Upper lobe of left lung (tissue), 4 donors: Measurements from ENCODE around the gene SFT2D3.

ENCODE experiments used
- POLR2A ChIP-seq, 4 donors: fragments of 450-650 bp; IDR thresholded peaks; one replicate each; pipeline ENCODE4 v1.5.1; 2016 to 2017; ENCODE audit warnings: antibody characterized with exemption in 4 of 4, mild to moderate bottlenecking in 2 of 4
- TF ChIP-seq, protein P1 (sequence below), 6 experiments: fragments of 450-650 bp in 4 of 6; fragments of 200-600 bp in 2 of 6; sonication (generic) in 2 of 6; IDR thresholded peaks; one replicate each; pipeline ENCODE4 v1.5.1; 2016 to 2019; ENCODE audit warnings: antibody characterized with exemption in 6 of 6

- TF ChIP-seq, protein P1, sequence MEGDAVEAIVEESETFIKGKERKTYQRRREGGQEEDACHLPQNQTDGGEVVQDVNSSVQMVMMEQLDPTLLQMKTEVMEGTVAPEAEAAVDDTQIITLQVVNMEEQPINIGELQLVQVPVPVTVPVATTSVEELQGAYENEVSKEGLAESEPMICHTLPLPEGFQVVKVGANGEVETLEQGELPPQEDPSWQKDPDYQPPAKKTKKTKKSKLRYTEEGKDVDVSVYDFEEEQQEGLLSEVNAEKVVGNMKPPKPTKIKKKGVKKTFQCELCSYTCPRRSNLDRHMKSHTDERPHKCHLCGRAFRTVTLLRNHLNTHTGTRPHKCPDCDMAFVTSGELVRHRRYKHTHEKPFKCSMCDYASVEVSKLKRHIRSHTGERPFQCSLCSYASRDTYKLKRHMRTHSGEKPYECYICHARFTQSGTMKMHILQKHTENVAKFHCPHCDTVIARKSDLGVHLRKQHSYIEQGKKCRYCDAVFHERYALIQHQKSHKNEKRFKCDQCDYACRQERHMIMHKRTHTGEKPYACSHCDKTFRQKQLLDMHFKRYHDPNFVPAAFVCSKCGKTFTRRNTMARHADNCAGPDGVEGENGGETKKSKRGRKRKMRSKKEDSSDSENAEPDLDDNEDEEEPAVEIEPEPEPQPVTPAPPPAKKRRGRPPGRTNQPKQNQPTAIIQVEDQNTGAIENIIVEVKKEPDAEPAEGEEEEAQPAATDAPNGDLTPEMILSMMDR (IDR thresholded peaks at IDR 0.05), result no peak
- no peak for TF ChIP-seq POLR2A (IDR thresholded peaks at IDR 0.05)
These were observed 38.2 kb upstream of the SFT2D3 start for GRCh38 chr2:127662937-127663565.
